ENCODE measurements around the gene DAPL1.

The DAPL1 gene, protein sequence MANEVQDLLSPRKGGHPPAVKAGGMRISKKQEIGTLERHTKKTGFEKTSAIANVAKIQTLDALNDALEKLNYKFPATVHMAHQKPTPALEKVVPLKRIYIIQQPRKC

DNA sequence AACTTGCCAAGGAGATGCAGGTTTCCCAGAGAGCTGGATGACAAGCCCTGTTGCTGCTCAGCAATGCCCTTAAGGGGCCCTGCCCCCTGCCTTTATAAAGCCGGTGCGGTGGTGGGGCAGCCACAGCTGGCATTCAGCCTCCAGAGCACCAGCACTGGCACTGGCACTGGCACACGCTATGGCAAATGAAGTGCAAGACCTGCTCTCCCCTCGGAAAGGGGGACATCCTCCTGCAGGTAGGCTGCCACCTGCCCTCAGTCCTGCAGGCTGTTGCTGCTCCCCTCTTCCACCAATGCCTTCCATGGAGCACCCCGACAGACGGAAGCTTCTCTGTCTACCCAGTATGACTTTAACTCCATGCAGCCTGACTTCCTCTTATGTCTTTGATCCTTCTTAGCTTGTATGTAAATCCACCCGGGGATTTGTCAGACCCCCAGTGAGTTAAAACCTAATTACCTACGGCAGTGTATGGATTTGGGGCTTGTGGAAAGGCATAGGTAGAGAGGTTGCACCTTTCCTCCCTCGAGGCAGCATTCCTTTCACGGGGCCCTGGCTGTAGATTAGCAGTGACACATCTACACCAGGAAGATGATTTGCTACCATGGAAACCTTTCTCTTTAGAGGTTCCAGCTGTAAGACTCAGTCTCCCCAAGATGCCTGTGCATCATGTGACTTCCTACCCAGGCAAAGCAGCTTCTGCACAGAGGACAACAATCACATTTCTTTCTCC, at the start of gene DAPL1:
TSS of gene DAPL1 (plus strand) at position 123 of the 730 bp plus-strand sequence. CDS start at position 179, 56 bp downstream.
- no peak for DNase-seq

DNA sequence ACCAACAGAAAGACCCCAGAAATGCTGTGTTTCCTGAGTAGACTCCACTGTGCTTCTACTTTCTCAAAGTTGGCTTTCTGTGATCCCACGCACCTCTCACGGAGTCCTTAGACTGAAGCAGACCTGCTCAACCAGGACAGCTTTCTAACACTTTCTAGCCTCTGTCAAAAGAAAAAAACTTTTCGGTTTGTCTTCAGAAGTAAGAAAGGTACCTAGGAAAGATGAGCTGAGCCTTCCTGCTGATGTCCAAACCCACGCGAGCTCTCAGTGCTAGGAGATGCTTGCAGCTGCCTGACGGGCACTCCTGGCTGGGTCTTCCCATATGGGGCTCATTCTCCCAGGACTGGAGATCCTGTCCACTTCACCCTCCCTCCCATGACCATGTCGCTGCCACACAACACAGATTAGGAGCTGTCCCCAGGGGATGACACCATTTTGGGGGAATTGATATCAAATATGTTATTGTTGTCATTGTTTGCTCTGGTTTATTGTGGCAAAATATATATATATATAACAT, 49.2 kb upstream of the DAPL1 start:
- DNase-seq = no peak

DNA sequence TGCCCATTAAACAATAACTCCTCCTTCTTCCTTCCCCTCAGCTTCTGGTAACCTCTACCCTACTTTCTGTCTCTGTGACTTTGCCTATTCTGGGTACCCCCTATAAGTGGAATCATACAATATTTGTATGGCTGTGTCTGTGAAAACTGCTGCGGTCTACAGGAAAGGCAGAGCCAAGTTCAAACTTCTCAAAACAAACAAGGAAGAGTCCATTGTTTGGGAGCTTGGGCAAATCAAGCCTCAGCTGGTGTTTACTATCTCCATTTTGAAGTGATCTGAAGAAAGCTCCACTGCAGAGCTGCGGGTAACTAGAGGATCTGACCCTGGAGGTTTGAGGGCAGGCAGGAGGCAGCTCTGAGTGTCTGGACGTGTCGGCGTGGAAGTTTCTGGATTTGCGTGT, 48.6 kb upstream of the DAPL1 start:
- DNase-seq = no peak

DNA sequence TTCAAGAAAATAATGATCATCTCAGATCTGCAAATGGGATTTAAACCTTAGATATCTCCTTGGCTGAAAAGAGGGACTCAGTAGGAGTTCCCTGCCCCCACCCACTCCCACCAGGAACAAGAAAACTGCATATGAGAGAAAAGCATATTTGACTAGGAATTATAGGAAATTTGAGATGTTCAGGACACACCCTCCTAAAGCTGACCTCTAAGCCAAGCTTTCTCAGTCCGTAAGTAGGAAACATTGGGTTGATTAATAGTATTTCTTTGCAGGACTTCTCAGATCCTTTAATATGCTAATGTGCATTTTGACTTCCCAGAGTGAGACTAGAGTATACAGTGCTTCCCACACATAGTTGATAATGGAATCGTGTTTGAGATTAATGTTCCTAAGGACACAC, 47.8 kb upstream of the DAPL1 start:
- DNase-seq = no peak

DNA sequence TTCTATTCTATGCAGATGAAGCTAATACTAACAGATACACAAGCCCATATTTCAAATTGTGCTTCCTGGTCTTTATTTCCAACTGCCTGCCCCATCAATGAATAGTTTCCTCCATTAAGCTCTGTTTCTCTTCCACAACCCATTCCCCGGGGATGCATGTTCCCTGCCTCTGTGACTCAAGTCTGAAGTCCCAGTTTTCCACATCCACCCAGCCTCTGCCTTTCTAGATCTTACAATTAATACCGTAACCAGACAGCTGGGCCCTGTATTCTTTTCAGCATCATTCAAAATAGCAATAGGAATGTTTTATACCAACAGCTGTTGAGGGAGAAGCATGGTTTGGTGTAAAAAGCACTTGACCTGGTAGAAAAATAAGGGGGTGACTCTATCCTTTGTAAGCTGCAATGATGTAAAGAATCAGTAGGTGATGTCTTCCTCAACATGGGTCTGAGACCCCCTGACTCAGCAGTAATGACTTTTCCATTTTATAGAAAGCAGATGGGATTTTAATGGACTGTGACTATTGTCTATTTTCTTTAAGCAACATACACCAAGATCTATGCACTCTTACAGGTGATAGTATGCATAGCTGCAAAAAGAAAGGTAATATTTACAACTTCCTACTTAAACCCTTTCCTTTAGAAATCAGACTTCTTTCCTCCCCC, 46.1 kb upstream of the DAPL1 start:
- DNase-seq = no peak

DNA sequence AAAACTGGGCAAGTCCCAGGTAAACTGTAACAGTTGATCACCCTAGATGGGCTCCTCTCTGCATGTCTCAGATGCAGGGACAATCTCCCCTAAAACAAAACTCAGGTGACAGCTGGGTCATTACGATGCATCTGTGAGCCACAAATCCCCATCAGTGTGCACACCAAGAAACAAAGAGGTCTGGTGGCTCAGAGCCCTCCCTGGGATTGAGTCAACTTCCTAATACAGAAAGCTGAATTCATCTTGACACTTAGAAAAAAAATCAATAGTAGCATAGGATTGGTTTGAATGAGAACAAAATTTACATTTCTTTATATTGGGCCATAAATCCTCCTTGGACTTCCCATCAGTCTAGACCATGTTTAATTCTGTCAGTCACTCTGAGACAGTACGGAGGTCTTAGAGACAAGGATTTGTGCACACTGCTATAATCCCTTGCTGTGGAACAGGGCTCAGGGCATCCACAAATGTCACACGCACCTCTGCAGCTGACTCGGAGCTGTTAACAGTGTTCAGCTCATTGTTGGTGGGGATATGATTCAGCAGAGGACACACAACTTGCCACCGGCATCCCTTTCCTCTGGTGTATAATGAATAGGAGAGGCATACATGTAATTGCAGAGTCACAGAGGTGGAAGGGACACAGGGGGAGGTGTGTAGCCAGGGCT, 44.5 kb upstream of the DAPL1 start:
- DNase-seq = no peak

DNA sequence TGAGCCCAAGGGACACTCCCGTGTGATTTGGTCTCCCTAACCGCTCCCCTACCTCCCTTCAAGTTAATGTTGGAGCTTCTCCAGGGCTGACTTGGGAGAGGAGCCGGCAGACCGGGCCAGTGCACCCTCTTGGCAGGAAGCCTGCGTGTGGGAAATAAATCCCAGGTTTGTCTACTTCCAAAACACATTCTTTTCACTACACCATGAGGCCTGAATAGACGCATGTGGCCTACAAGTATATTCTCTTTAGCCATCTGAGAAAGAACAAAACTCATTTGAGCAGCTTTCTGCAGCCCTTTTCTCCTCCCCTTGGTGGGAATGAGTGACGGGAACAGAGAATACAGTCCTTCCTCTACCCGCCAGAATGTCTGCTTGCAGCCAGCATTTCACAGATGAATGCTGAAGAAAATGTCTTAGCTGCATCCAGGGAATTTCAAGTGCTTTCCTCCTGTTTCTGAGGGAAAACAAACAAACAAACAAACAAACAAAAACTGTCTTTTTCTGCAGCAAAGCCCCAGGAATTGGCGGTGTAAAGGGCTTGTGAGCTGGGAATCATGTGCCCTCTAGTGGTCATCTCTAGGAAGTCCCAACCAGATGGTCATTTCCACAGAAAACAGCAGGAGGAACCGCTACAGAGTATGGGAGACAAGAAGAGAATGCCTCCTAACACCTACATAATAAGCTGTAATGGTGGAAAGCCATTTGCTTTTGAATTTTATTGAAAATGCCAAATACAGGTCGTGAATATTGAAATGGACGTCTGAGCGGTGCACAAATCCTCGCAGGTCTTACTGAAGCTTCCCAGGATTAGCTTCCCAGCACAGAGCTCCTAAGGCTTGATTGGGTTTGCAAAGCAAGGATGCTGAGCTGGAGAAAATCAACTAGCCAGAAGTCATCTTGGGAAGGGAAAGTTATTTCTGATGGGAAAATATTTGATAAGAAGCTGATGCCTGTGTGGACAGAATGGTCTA, 41.2 kb upstream of the DAPL1 start:
- DNase-seq = peak in 1 of 2 experiments; percentile 55

DNA sequence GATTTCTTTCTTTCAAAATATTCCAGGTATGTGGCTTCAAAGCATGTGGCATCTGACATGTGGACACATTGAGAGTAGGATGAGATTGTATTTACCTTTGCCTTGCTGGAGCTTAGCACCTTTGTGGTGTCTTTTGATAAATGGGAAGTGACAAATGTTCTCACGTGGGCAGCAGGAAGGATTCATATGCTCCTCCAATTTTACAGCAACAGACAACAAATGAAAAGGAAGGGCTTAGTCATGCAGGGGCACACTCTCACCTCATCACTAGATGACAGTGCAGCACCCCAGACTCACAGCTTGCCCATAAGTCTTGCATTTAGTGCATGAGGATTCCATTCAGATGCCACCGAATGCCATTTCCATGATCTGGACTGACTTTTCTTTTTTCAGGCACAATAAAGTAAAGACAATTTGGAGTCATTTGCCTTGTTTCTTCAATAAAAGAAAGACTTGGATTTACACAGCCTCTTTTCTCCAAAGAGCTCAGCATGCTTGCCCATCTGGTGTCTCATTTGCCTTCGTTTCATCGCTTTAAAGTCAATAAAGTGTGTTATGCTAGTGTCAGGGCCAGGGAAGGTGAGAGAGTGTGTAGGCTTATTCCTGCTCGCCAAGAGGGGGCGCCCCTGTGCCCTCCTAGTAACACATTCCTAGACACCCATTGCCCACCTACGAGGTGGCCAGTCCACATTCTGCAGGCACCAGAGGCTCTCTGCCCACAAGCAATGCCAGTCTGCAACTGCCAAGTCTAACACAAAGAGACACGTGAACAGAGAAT, 39.6 kb upstream of the DAPL1 start:
- no peak for DNase-seq

DNA sequence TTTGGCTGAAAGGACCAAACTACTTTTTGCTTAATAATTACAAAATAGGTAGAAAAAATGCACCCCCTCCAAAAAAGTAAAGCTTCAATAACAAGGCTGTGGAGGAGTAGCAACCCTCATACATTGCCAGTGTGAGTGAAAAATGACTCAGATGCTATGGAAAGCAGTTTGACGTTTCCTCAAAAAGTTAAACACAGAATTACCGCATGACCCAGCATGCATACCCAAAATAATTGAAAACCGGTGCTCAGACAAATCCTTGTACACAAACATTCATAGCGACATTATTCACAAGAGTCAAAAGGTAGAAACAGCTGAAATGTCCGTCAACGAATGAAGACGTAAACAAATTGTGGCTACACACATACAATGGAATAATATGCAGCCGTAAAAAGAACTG, 38.8 kb upstream of the DAPL1 start:
- DNase-seq = no peak

DNA sequence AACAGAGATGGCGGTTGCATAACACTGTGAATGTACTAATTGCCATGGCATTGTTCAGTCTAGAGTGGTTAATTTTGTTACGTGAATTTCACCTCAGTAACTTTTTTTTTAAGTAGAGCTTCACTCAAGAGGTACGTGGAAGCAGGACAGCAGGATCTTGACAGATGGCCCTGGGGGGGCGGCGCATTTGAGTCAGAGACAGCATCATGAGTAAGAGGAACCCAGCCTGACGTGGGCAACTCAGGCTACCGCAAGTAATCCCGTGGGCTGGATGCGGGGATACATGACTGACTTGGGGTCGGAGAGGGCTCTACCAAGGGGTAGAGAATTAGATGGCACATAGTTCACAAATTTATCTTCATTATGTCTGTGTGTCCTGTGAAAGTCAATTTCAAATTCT, 38.1 kb upstream of the DAPL1 start:
- no peak for DNase-seq

DNA sequence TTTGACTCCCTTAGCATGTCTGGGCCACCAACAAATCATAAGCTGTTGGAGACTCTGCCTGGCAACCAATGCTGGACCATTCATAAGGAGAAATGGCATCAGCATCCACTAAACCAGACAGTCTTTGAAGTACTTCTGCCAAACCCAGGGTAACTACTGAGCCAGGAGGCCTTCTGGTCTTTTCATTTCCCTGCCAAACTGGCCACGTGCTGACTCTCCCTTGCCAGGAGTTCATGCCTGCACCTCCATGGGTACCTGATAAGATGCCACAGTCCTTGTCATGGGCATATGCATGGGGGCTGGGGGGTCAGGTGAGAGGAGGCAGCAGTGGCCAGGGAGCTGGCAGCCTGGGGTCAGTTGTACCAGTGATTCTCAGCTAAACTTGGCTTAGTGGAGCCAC, 34.2 kb upstream of the DAPL1 start:
- DNase-seq = no peak

DNA sequence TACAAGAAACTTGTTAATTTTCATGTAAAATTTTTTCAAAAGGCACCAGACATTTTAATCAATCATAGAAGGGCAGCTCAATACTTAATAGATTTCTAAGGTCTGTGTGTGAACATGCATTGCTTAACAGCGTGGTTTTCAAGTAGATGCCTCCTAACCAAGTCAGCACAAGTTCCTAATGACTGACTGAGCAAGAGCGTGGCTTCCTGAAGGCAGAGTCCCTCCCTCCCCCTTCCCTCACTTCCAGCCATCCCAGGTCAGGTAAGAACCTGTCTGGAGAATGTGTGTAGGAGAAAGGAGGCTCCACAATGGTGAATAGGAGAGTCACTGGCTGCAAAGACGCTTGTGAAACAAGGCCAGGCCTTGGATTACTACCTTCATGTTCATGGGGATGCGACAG, 33.5 kb upstream of the DAPL1 start:
- no peak for DNase-seq

DNA sequence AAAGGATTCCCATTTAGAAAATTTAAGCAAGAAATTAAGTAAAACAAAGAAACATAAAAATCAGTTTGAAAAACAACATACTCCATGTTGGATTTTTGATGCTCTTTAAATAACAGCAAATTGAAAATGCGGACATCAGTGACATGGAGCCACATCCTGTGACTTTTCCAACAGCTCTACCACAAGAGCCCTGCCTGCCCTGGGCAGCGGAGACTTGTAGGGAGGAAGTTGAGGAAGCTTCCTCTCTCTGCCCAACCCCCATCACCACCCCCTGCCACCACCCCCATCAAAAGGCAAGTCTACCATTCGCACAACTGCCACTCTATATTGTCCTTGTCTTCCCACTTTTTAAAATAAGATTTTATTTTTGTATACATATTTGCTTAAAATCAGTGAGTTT, 32.8 kb upstream of the DAPL1 start:
- DNase-seq = no peak

DNA sequence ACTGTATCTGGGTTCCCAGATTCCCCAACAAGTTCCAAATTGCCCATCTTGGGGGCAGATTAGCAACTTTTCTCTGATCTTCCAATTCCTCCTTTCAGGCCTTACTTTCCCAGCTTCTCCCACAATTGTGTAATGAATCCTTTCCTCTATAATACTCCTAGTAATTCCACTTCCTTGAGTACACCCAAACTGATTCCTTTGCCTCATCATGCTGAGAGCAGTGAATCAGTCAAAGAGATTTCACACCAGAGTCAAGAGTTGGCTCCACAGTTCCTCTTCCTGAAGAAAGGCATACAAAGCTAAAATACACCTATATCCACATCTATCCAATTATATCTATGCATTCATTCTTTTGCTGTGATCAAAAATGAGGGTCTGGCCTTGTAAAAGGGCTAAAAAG, 28.6 kb upstream of the DAPL1 start:
- DNase-seq = no peak

DNA sequence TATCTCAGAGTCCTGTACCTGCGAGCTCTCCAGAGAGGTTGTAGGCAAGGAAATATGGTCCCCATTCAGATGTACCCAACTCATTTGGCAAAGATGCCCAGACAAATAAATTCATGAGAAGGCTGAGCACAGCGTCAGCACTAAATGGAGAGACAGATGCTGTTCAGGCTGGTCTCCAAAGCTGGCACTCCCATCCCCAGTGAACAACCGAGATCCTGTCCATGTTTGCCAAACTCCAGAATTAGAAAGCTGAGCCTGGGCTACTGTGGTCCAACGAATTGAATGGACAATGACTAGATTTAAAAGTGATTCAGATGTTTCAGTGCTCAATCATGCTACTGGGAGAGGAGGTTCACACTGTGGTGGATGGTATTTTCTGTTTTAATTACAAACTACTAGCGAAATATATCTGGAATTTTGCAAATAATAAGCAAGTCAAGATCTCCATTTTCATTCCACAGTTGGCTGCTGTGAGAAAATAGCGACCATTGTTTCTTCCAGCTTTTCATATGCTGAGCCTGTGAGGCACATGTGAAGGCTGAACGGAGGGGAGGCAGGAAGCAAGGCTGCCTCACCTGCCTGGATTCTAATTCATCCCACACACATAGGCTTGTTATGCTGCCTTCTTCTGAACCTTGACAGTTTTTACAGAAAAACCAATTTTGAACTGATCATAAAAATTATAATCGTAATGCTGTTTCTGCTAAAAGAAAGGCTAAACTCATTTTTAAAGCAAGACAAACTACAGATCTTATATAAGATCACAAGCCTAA, 22.6 kb upstream of the DAPL1 start:
- no peak for DNase-seq

DNA sequence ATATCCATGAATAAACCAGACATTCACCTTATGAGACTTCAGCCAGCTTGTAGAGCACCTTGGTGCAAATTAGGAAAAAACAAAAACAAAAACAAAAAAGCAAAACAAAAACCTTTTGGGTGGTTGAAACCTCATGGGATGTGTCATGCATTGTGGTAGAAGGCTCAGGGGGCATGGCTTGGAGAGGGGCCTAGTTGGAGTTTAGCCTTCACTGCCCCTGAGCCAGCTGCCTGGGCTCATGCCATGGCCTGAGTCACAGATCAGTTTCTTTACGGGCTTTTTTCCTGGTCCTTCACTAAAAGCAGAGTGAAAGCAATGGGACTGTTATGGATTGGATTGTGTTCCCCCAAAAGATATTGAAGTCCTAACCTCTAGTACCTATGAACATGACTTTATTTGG, 22.0 kb upstream of the DAPL1 start:
- no peak for DNase-seq

DNA sequence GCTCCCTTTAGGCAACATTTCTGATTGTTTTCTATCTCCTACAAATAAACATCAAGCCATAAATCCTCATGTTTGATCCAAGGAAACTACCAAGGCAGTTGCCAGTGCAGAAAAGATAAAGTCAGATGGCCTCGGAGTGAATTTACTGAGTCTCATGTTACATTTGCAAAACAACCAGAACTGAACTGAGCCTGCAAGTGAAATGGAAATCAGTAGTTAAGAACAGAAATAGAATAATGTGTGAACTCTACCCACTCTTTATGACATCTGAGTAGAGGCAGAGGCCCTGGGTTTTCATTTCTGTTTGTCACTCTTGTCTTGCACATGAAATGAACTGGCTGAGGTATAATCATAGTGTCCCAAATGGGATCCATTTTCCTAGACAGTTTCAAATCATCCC, 20.4 kb upstream of the DAPL1 start:
- DNase-seq = peak in 1 of 2 experiments; percentile 38

DNA sequence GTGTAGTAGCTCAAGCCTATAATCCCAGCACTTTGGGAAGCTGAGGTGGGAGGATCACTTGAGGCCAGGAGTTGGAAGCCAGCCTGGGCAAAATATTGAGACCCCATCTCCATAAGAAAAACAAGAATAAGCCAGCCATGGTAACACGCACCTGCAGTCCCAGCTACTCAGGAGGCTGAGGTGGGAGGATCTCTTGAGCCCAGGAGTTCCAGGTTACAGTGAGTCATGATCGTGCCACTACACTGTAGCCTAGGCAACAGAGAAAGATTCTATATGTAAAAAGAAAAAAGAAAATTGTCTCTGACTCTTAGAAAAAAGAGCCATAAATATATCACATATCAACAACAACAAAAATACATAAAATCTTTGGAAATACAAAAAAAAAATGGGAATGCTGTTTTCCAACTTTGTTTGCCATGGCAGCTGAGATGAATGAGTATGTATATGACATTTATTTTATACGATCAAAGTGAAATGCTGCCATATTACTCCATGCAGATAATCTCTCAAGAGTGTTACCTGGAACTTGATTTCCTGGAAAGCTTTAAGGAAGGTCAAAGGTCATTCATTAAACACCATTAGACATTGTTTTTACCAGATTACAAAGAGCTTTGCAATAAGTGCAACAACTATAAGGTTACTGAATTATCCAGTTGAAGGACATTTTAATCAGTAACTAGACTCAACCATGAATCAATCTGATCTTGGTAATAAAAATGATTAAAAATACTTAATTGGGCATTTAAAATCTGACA, 19.7 kb upstream of the DAPL1 start:
- DNase-seq = no peak

DNA sequence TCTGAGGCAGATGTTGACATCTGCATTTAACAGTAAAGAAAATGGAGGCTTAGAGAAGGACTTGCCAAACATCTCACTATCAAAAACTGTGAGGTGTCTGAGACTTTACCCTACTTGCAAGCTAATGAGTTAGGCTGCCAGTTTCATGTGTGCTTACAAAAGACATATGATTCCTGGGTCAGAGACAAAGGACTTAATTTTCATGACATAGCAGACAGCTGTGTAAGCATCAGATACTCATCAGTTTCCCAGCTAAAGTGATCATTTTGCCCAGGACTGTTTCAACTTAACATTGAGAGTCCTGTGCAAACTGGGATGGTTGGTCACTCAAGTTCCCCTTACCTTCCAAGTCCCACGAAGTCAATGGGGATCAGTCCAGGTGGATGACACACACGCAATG, 18.9 kb upstream of the DAPL1 start:
- peak in 1 of 2 experiments; percentile 36 for DNase-seq

DNA sequence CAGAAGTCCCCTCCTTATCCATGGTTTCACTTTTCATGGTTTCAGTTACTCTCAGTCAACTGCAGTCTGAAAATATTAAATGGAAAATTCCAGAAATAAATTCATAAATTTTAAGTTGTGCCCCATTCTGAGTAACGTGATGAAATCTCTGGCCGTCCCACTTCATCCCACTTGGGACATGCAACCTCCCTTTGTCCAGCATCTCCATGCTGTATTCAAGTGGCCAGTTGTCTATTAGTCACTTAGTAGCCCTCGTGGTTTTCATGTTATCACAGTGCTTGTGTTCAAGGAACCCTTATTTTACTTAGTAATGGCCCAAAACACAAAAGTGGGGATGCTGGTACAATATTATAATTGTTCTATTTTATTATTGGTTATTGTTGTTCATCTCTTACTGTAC, 18.0 kb upstream of the DAPL1 start:
- DNase-seq = no peak

All from NCI-H1930 (cell line).